ENCODE data around the gene RAB40B. TPM values are rescaled to one million over a fixed set of nuclear protein-coding genes. Genes with fewer than 3 reads are reported as not detected.

Gene RAB40B
- total RNA-seq, 4 donors from 2014 or later, result 19.0 to 52.7 (median 24.4) TPM

- H3K4me3 ChIP-seq, result no peak overlapping the region
- in situ Hi-C loops (cut with MboI; ENCODE audit: low sequenced_read_pairs in 4 of 4), result no loop called here
- DNase-seq, result no peak
- H3K36me3 ChIP-seq, result no peaks in the 10 kb centered on the region
- intact Hi-C loops (cut with DNase I; ENCODE audit: low total_unique reads), result no loop called here
- no peak overlapping the region for H3K27ac ChIP-seq
- no peaks in the 10 kb centered on the region for H3K27me3 ChIP-seq
- peaks cover 8 to 13% of the 10 kb centered on the region in 2 donors for H3K4me1 ChIP-seq
- no peak for ATAC-seq
- no peak for TF ChIP-seq POLR2A (IDR thresholded peaks at IDR 0.05)
- no peak for TF ChIP-seq CTCF (IDR thresholded peaks at IDR 0.05 in 4 of 5, conservative IDR thresholded peaks at IDR 0.05 in 1 of 5)
- H3K9me3 ChIP-seq, result no peaks in the 10 kb centered on the region
These were observed 3.9 kb upstream of the RAB40B start for GRCh38 chr17:82702231-82702927.

GRCh38 chr17:82699551-82699950, 1.1 kb upstream of the RAB40B start:
- in situ Hi-C loops (cut with MboI; ENCODE audit: low sequenced_read_pairs in 4 of 4), result no loop called here
- ATAC-seq, result no peak
- no peaks in the 10 kb centered on the region for H3K36me3 ChIP-seq
- TF ChIP-seq POLR2A (IDR thresholded peaks at IDR 0.05), result no peak
- TF ChIP-seq CTCF (IDR thresholded peaks at IDR 0.05 in 4 of 5, conservative IDR thresholded peaks at IDR 0.05 in 1 of 5), result no peak
- DNase-seq, result no peak
- no peaks in the 10 kb centered on the region for H3K9me3 ChIP-seq
- no peaks in the 10 kb centered on the region for H3K27me3 ChIP-seq
- H3K4me1 ChIP-seq, result peaks cover 6 to 19% of the 10 kb centered on the region in 2 donors
- intact Hi-C loops (cut with DNase I; ENCODE audit: low total_unique reads), result loop anchor here (1.0 kb wide), 1 partner anchor 52 kb away; no protein-coding TSS in a partner anchor
- peak overlapping the region; percentile 67 to 96 (median 78) for H3K4me3 ChIP-seq
- no peak overlapping the region for H3K27ac ChIP-seq

- no peaks in the 10 kb centered on the region for H3K27me3 ChIP-seq
- intact Hi-C loops (cut with DNase I; ENCODE audit: low total_unique reads) (loop anchor here (1.0 kb wide), 2 partner anchors 17 to 52 kb away; partner anchors contain the start of gene FN3KRP), in situ Hi-C loops (cut with MboI; ENCODE audit: low sequenced_read_pairs in 4 of 4) (no loop called here)
- TF ChIP-seq POLR2A (IDR thresholded peaks at IDR 0.05) (no peak), CTCF (IDR thresholded peaks at IDR 0.05 in 4 of 5, conservative IDR thresholded peaks at IDR 0.05 in 1 of 5) (no peak)
- DNase-seq, result no peak
- no peaks in the 10 kb centered on the region for H3K36me3 ChIP-seq
- no peak for ATAC-seq
- peak overlapping the region; percentile 67 to 96 (median 78) for H3K4me3 ChIP-seq
- H3K9me3 ChIP-seq, result no peaks in the 10 kb centered on the region
- peaks cover 6 to 19% of the 10 kb centered on the region in 2 donors for H3K4me1 ChIP-seq
- peak overlapping the region; percentile 70 to 87 (median 77) for H3K27ac ChIP-seq
These were observed 510 bp upstream of the RAB40B start for GRCh38 chr17:82698974-82699442.

- Histone ChIP-seq H3K4me1 (peaks cover 10 to 19% of the 10 kb centered on the region in 2 donors), H3K9me3 (no peaks in the 10 kb centered on the region), H3K27ac (peak overlapping the region in 2 of 4 donors; percentile 62 to 87), H3K4me3 (peak overlapping the region; percentile 59 to 75 (median 70)), H3K27me3 (no peaks in the 10 kb centered on the region), H3K36me3 (no peaks in the 10 kb centered on the region)
- intact Hi-C loops (cut with DNase I; ENCODE audit: low total_unique reads) (loop anchor here (1.0 kb wide), 1 partner anchor 19 kb away; the partner anchor contains the start of gene FN3KRP), in situ Hi-C loops (cut with MboI; ENCODE audit: low sequenced_read_pairs in 4 of 4) (no loop called here)
- ATAC-seq, result no peak
- no peak for DNase-seq
- TF ChIP-seq POLR2A (IDR thresholded peaks at IDR 0.05) (no peak), CTCF (IDR thresholded peaks at IDR 0.05 in 4 of 5, conservative IDR thresholded peaks at IDR 0.05 in 1 of 5) (no peak)
These were observed 762 bp downstream of the RAB40B start for GRCh38 chr17:82697808-82698064.

Measured in gastrocnemius medialis (tissue), 4 donors.